GM19397 (cell line): ENCODE measurements around the gene AKAP17A.

Experiments
- ATAC-seq: cut with Tn5 transposase; IDR thresholded peaks from one replicate; pipeline ENCODE4 v1.9.1; 2021; ENCODE audit warnings: mild to moderate bottlenecking, moderate library complexity; ENCODE audit not compliant: unreplicated experiment

AKAP17A gene

GRCh38 chrX:1582686-1583437 is 8.5 kb upstream of the AKAP17A start:
- ATAC-seq = no peak

DNA sequence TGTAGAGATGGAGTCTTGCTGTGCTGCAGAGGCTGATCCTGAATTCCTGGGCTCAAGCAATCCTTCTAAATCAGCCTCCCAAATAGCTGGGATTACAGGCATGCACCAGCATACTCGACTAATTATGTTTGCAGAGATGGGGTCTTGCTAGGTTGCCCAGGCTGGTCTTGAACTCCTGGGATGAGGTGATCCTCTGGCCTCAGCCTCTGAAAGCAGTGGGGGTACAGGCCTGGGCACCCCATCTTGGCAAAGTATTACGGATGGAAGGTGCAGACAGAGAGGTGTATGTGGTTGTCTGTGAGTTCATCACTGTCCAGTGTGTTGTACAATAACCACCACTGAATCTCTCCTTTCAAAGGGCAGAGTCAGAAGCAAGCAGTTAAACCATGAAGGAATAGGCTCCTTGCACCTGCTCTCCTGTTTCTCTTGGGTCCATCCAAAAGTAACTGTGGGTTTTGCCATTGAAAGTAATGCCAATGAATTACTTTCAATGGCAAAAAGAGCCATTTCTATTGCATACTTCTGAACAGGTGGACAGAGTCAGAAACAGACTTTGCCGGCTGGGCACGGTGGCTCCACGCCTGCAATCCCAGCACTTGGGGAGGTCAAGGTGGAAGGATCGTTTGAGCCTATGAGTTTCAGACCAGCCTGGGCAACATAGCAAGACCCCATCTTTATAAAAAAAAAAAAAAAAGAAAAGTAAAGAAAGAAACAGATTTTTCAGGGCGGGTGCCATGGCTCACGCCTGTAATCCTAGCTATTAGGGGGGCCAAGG is 7.0 kb upstream of the AKAP17A start:
- ATAC-seq = no peak

DNA sequence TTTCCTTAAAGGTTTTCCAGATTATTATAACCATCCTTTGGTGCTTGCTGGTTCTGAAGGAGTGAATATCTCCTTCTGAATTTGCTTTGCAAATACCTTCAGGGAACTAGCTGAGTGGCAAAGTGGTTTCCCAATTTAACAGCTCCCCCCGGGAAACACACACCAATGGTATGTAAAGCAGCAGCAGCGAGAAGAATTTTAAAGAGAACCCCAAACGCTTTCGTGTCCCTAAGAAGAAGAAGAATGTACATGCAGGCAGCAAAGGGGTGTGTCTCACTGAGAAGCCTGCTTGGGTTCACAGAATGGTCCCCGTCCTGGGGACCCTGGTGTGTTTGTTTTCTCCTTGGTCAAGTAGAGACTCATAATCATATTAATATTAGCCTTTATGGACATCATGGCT is 4.2 kb upstream of the AKAP17A start:
- no peak for ATAC-seq

- ATAC-seq = no peak
Observed at GRCh38 chrX:1589356-1590130, 1.9 kb upstream of the AKAP17A start.

DNA sequence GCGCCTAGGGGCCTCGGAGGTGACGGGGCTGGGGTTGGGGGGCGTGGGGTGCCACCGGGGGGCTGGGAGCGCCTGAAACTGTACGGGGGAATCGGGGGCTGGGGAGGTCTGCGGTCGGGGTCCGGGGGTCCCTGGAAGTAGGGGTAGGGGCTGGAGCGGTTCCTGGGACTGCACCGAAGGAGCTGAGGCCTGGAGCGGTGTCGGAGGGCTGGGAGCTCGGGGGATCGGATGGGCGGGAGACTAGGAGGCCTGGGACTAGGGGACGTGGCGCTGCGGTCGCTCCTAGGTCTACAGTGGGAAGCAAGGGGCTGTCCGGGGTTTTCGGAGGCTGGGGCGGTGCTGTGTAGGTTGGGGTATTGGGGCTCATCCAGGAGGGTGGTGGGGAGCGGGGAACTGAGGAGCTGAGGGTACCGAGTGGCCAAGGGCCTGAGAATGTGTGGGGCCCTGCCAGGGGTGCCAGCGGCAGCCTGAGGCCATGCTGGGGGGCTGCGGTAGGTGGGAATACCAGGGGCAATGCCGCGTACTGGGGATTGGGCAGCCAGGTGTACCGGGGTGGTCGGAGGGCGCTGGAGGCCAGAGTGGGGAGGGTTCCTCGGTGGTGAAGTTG is 562 bp downstream of the AKAP17A start:
- ATAC-seq = peak; percentile 4

DNA sequence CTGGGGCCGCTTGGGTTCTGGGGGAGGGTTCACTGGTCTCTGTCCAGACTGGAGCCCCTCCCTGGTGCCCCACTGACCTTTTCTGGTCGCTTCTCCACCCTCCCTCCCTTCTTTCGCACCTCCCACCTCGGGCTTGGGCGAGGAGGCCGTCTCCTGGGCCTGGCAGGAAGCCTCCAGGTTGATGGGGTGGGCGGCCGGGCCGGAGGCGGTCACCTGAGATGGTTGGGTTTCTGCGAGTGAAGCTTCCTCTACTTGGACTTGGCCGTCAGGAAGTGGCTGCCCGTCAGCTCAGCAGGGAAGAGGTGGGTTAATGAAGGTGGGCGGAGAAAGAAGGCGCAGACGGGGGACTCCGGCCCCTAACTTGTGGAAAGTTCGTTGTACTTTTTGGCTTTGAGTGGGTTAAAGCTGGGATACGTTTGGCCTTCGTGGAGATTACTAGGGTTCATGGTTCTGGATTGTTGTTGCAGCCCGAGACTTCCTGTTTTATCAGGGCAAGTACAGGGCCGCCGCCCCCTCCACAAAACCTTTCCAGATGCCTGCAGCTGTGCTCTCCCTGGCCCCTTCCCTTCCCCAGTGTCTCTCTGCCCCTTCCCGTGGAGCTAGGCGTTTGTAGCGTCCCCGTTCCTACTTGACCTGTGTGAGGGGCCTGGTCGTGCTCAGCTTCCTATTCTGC is 1.2 kb downstream of the AKAP17A start:
- peak; percentile 36 for ATAC-seq

- ATAC-seq = no peak
Observed at GRCh38 chrX:1593286-1594271, 2.2 kb downstream of the AKAP17A start.

DNA sequence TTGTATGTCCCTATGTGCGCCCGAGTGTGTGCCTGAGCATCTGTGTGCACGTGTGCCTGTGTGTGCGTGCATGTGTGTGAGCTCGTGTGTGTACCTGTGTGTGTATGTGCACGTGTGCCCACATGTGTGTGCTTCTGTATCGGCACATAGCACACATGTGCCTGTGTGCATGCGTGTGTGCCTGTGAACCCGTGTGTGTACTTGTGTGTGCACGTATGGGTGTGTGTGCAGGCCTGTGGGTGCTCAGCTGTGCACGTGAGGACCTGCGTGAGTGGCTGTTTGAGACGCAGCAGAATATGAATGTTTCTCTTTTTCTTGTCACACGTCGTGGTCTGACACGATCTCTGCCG is 4.3 kb downstream of the AKAP17A start:
- no peak for ATAC-seq

GRCh38 chrX:1596676-1597344 is 5.4 kb downstream of the AKAP17A start:
- no peak for ATAC-seq

GRCh38 chrX:1597345-1598020 is 6.1 kb downstream of the AKAP17A start:
- no peak for ATAC-seq

DNA sequence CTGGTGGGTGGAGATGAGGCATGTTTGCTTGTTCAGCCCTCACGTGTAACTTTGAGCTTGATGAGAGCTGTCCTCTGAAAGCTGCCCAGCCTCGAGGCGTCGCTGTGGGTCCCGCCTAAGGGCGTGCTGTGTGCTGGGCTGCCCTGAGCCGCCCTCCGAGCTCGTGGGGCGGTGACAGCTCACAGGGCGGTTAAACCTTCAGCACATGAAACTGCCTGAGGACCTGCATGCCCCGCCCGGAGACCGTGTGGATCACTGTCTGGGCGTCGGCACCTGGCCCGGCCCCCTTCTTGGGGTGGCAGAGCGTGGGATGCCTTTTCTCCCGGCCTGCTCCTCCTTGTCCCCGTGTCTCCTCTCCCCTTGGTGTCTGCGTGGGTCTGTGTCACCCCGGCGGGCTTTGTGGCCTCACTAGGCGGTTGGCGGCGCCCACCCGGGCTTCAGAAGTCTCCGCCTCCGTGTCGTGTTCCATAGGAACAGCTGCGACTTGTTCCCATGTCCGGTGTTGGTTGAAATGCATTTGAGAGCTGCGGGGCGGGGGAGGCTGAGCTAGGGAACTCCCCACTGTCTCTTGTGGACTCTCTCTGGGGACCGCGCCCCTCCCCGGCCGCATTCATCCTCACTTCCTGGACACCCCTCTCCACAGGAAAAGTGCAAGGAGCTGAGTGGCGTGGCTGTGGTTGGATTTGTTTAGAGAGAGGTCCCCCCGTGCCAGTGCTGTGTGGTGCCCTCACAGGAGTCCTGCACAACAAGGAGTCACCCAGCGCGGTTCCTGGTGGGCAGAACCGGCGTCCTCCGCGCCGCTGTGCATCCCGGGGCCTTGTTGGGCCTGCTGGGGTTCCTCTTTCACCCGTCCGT is 6.8 kb downstream of the AKAP17A start:
- no peak for ATAC-seq

DNA sequence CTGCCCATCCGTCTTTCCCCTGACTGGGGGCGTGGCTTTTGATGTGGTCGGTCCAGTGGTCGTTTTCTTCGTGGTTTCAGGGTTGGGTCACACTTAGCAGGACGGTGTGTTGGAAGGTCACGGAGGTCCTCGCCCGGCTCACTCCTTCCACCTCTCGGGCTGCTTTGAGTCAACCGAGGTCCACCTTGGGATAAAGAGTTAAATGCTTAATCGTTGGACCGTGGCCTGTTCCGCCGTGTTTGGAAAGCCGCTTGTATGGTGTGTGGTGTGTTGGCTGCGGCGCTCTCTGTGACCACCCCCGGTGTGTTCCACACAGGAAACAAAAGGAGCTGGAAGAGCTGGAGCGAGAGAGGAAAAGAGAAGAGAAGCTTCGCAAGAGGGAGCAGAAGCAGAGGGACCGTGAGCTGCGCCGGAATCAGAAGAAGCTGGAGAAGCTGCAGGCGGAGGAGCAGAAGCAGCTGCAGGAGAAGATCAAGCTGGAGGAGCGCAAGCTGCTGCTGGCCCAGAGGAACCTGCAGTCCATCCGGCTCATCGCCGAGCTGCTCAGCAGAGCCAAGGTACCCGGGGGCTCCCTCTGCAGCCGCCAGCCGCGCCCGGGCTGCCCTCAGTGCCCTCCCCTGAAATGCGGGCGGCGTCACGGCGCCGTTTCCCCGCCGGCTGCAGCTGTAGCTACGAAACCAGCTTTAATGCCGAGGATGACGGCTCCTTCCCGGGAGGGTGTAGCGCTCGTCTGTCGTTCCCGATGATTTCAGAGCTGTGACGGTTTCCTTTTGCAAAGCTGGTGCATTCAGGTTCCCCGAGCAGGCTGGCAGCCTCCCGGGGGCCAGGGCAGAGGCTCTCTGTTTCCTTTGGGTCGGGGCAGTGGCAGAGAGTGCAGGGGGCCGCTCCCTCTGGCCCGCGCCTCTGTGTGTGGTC is 7.7 kb downstream of the AKAP17A start:
- no peak for ATAC-seq

DNA sequence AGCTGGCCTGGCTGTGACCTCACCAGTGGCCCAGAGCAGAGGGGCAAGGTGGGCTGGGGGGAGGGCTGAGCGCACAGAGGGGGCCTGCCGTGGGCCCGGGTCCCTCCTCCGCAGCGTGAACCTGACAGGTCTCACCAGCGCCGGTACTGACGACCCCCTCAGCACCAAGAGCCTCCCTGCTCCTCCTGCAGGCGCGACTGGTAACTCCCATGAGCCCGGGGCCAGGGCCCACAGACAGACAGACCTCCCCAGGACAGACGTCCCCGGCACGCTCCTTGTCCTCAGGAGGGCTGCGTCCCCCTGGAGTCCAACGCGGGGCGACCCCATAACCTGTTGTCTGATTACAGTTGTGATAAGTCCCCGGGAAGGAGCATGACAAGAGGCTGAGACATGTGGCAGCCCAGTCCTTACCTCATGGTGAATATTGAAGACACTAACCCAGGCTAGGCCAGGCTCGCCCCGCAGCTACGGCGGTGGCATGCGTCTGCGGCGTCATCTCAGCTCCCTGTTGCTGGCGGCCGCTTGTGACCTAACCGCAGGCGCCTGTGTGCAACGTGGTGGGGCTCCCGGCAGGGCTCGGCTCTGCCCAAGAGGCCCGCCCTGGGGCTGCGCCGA is 8.5 kb downstream of the AKAP17A start:
- no peak for ATAC-seq

- no peak for ATAC-seq
Observed at GRCh38 chrX:1600406-1601050, 9.1 kb downstream of the AKAP17A start.

DNA sequence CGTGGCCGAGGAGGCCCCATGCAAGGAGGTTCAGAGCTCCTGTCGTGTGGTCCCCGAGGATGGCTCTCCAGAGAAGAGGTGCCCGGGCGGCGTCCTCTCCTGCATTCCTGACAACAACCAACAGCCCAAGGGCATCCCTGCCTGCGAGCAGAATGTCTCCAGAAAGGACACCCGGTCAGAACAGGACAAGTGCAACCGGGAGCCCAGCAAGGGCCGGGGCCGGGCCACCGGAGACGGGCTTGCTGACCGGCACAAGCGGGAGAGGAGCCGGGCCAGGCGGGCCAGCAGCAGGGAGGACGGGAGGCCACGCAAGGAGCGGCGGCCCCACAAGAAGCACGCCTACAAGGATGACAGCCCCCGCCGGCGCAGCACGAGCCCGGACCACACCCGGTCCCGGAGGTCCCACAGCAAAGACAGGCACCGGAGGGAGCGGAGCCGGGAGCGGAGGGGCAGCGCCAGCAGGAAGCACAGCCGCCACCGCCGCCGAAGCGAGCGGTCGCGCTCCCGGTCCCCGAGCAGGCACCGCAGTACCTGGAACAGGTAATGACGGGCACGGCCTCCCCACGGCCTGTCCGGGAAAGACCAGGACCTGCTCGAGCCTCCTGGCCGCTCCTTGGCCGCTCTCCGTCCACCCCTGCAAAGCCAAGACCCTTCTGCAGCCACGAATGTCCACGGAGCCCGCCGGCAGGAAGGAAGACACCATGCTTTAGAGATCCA is 9.8 kb downstream of the AKAP17A start:
- no peak for ATAC-seq
